C4-2B (cell line): ENCODE results near the gene BEND2.

ENCODE experiments used
- H3K27ac ChIP-seq: fragments of 450-650 bp; 2 replicates; pipeline ENCODE4 v1.5.1; 2017
- CTCF ChIP-seq: fragments of 450-650 bp; conservative IDR thresholded peaks from 2 replicates; pipeline ENCODE4 v1.5.1; 2017; ENCODE audit warnings: mild to moderate bottlenecking
- ZFX ChIP-seq: fragments of 450-650 bp; IDR thresholded peaks from 2 replicates; pipeline ENCODE4 v1.6.1; 2017

Gene BEND2

DNA sequence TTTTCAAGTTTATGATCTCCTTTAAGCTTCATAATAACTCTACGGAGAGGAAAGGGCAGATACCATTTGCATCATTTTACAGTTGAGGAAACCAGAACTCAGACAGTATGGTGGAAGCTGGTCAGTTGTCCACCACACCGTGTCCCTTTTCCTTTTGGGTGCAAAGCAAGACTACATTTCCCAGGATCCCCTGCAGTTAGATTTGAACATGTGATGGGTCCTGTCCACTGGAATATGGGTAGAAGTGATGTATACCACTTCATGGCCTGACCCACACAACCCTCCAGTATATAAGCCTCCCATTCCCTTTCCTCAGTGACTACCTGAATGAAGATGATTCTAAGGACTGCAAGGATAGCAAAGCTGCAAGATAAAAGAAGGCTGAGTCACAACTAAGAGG lies 74.7 kb downstream of the BEND2 start:
- H3K27ac ChIP-seq: no peak overlapping the region
- TF ChIP-seq ZFX: no peak
- no peak for TF ChIP-seq CTCF

- TF ChIP-seq CTCF (no peak), ZFX (no peak)
- H3K27ac ChIP-seq: no peak overlapping the region
Measured at GRCh38 chrX:18136816-18137215, 83.9 kb downstream of the BEND2 start.

- TF ChIP-seq ZFX: no peak
- TF ChIP-seq CTCF: no peak
- H3K27ac ChIP-seq: no peak overlapping the region
Measured at GRCh38 chrX:18133605-18134004, 87.1 kb downstream of the BEND2 start.

DNA sequence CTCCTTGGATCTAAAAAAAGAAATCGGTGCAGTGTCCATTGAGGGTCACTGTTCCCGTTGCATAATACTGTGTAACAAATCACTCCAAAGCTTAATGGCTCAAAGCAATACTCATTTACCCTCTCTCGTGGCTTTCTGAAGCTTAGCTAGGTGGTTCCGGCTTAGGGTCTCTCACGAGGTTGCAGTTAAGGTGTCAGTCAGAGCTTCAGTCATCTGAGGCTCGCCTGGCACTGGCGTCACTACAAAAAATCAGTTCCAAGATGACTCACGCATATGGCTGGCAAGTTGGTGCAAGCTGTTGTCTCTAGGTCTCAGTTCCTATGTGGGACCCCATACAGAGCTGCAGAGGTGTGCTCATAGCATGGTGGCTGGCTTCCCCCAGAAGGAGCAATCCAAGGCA lies 91.0 kb downstream of the BEND2 start:
- no peak overlapping the region for H3K27ac ChIP-seq
- TF ChIP-seq CTCF (no peak), ZFX (no peak)

- TF ChIP-seq ZFX: no peak
- TF ChIP-seq CTCF: no peak
- no peak overlapping the region for H3K27ac ChIP-seq
Measured at GRCh38 chrX:18126971-18127370, 93.7 kb downstream of the BEND2 start.

- TF ChIP-seq ZFX (no peak), CTCF (peak; percentile 22)
- no peak overlapping the region for H3K27ac ChIP-seq
Measured at GRCh38 chrX:18119856-18120255, 100.8 kb downstream of the BEND2 start.
